Right lung (tissue), 10 donors: Measurements from ENCODE around the gene RWDD3. TPM values are rescaled to one million over a fixed set of nuclear protein-coding genes. Genes with fewer than 3 reads are reported as not detected.

Experiments
- DNase-seq, 2 donors: peaks; one replicate each; pipeline ENCODE4 v3.0.0-alpha.2; 2013
- long read RNA-seq, 8 donors: transcript quantifications; one replicate each; lab custom pipeline, GENCODE V29; 2026
- polyA plus RNA-seq, 5 donors: library from polyadenylated mRNA; unstranded; fragments of 120-200 nt; gene quantifications; one replicate each; pipeline versions ENCODE4 v1.2.1 to v1.2.3, GENCODE V29; 2013; ENCODE audit warnings: inconsistent platforms in 1 of 5, low replicate concordance in 1 of 5; ENCODE audit not compliant: insufficient read length in 5 of 5, insufficient read depth in 1 of 5

The RWDD3 gene
- 10 to 100 TPM; 39.7 to 58.6 (median 56.2) TPM for polyA plus RNA-seq
- long read RNA-seq, donor 1, transcript RWDD3-202 (4 exons, 1,235 nt): major isoform, 6 of 23 reads
- long read RNA-seq, donor 1, transcript RWDD3-203 (2 exons, 1,068 nt): major isoform, 6 of 23 reads
- long read RNA-seq, donor 1, partial matches to known transcripts: 5 of 23 reads
- long read RNA-seq, donor 1, other reads (novel, unspliced or antisense): 0 of 23 reads
- long read RNA-seq, donor 2, partial matches to known transcripts: 5 of 13 reads
- long read RNA-seq, donor 2, other reads (novel, unspliced or antisense): 0 of 13 reads
- long read RNA-seq, donor 3, partial matches to known transcripts: 0 of 14 reads
- long read RNA-seq, donor 3, other reads (novel, unspliced or antisense): 0 of 14 reads
- long read RNA-seq, donor 4, partial matches to known transcripts: 5 of 12 reads
- long read RNA-seq, donor 4, other reads (novel, unspliced or antisense): 0 of 12 reads
- long read RNA-seq, donor 5, partial matches to known transcripts: 0 of 10 reads
- long read RNA-seq, donor 5, other reads (novel, unspliced or antisense): 0 of 10 reads
- long read RNA-seq, donor 6, partial matches to known transcripts: 7 of 15 reads
- long read RNA-seq, donor 6, other reads (novel, unspliced or antisense): 0 of 15 reads
- long read RNA-seq, donor 7, partial matches to known transcripts: 0 of 4 reads
- long read RNA-seq, donor 7, other reads (novel, unspliced or antisense): 0 of 4 reads
- long read RNA-seq, donor 8, transcript RWDD3-203 (2 exons, 1,068 nt): major isoform, 5 of 8 reads
- long read RNA-seq, donor 8, partial matches to known transcripts: 0 of 8 reads
- long read RNA-seq, donor 8, other reads (novel, unspliced or antisense): 0 of 8 reads

- peak; percentile 91 to 94 for DNase-seq
Observed at GRCh38 chr1:95233737-95234500, at the start of gene RWDD3. TSS of gene RWDD3 (plus strand) at chr1:95234210. CDS start at chr1:95234231, 21 bp downstream.

- DNase-seq: no peak
Observed at GRCh38 chr1:95186149-95186548, 47.9 kb upstream of the RWDD3 start.

- DNase-seq: no peak
Observed at GRCh38 chr1:95193591-95193990, 40.4 kb upstream of the RWDD3 start.

- DNase-seq: no peak
Observed at GRCh38 chr1:95195046-95195445, 39.0 kb upstream of the RWDD3 start.

GRCh38 chr1:95196017-95196416 lies 38.0 kb upstream of the RWDD3 start:
- DNase-seq: no peak

GRCh38 chr1:95197616-95198252 lies 36.3 kb upstream of the RWDD3 start:
- no peak for DNase-seq

- DNase-seq: no peak
Observed at GRCh38 chr1:95201905-95202304, 32.1 kb upstream of the RWDD3 start.

- DNase-seq: no peak
Observed at GRCh38 chr1:95203908-95204437, 30.0 kb upstream of the RWDD3 start.

GRCh38 chr1:95206514-95206913 lies 27.5 kb upstream of the RWDD3 start:
- no peak for DNase-seq

- no peak for DNase-seq
Observed at GRCh38 chr1:95207223-95207935, 26.6 kb upstream of the RWDD3 start.

GRCh38 chr1:95208876-95209275 lies 25.1 kb upstream of the RWDD3 start:
- DNase-seq: no peak

- DNase-seq: no peak
Observed at GRCh38 chr1:95209291-95209690, 24.7 kb upstream of the RWDD3 start.

GRCh38 chr1:95216292-95216990 lies 17.6 kb upstream of the RWDD3 start:
- DNase-seq: no peak

GRCh38 chr1:95217371-95217770 lies 16.6 kb upstream of the RWDD3 start:
- no peak for DNase-seq

- no peak for DNase-seq
Observed at GRCh38 chr1:95219407-95219806, 14.6 kb upstream of the RWDD3 start.

- no peak for DNase-seq
Observed at GRCh38 chr1:95221306-95221705, 12.7 kb upstream of the RWDD3 start.

GRCh38 chr1:95222629-95223028 lies 11.4 kb upstream of the RWDD3 start:
- no peak for DNase-seq

GRCh38 chr1:95223110-95223509 lies 10.9 kb upstream of the RWDD3 start:
- no peak for DNase-seq

GRCh38 chr1:95226781-95227660 lies 7.0 kb upstream of the RWDD3 start:
- no peak for DNase-seq
